IMR-90 (cell line): Measurements from ENCODE around the gene MRFAP1L1. TPM values are rescaled to one million over a fixed set of nuclear protein-coding genes. Genes with fewer than 3 reads are reported as not detected.

Source experiments
- ATAC-seq: fragments of 200-7000 bp; cut with Tn5 transposase; 2 replicates; pipeline ENCODE4 v1.9.1; 2020; ENCODE audit warnings: low read depth, mild to moderate bottlenecking, moderate library complexity
- BruUV-seq: library from RNA; stranded (reverse); fragments of 400-500 nt; replicated peaks from 2 replicates; lab custom pipeline; 2021; lab: Mats Ljungman, UMichigan
- CTCF ChIA-PET: fragments of 300-600 bp; formaldehyde crosslinking; extraction: SDS; loops from one replicate; lab custom pipeline; 2021; ENCODE audit warnings: antibody characterized with exemption; lab: Yijun Ruan, JAX
- POLR2A ChIA-PET: fragments of 300-600 bp; sonication (Branson Sonifier 250); formaldehyde crosslinking; loops from one replicate; lab custom pipeline; 2022; ENCODE audit warnings: antibody characterized with exemption; ENCODE audit not compliant: unreplicated experiment; lab: Charles Lee
- DNase-seq: peaks from one replicate; pipeline ENCODE4 v3.0.0; 2013
- H2AFZ ChIP-seq: replicated peaks from 2 replicates; pipeline ENCODE3; 2013; ENCODE audit warnings: low read length, mild to moderate bottlenecking; ENCODE audit not compliant: poor library complexity
- H2AK5ac ChIP-seq: 2 replicates; pipeline ENCODE4 v1.6.1; 2013; ENCODE audit warnings: low read depth, low read length, inconsistent platforms
- H2AK9ac ChIP-seq: replicated peaks from 2 replicates; pipeline ENCODE3; 2013; ENCODE audit warnings: mild to moderate bottlenecking, low read depth, low read length, moderate library complexity; ENCODE audit not compliant: poor library complexity
- H2BK120ac ChIP-seq: 2 replicates; pipeline ENCODE4 v1.6.1; 2013; ENCODE audit warnings: low read depth, low read length, inconsistent platforms
- H2BK15ac ChIP-seq: 3 replicates; pipeline ENCODE4 v1.6.1; 2013; ENCODE audit warnings: low read depth, low read length, inconsistent platforms
- H2BK20ac ChIP-seq: 2 replicates; pipeline ENCODE4 v1.6.1; 2013; ENCODE audit warnings: low read depth, mild to moderate bottlenecking, inconsistent platforms, low read length, moderate library complexity
- H2BK5ac ChIP-seq: 2 replicates; pipeline ENCODE4 v1.6.1; 2013; ENCODE audit warnings: mild to moderate bottlenecking, low read depth, low read length, inconsistent platforms; ENCODE audit not compliant: poor library complexity, severe bottlenecking
- H3K14ac ChIP-seq: replicated peaks from 2 replicates; pipeline ENCODE4 v1.6.1; 2013; ENCODE audit warnings: low read depth, low read length, inconsistent platforms
- H3K18ac ChIP-seq: 2 replicates; pipeline ENCODE4 v1.6.1; 2013; ENCODE audit warnings: low read depth, low read length, control low read depth
- H3K23ac ChIP-seq: 2 replicates; pipeline ENCODE4 v1.6.1; 2013; ENCODE audit warnings: low read depth, low read length, inconsistent platforms
- H3K27ac ChIP-seq: 2 replicates; pipeline ENCODE4 v1.5.1; 2013; ENCODE audit warnings: mild to moderate bottlenecking, control low read depth, low read length; ENCODE audit not compliant: insufficient read depth
- H3K27me3 ChIP-seq: 2 replicates; pipeline ENCODE4 v1.6.1; 2013; ENCODE audit warnings: low read length; ENCODE audit not compliant: control insufficient read depth, insufficient read depth
- H3K36me3 ChIP-seq: 2 replicates; pipeline ENCODE4 v1.6.1; 2013; ENCODE audit warnings: low read length, mixed read lengths; ENCODE audit not compliant: control insufficient read depth, insufficient read depth
- H3K4ac ChIP-seq: 2 replicates; pipeline ENCODE4 v1.6.1; 2013; ENCODE audit warnings: low read depth, low read length, inconsistent platforms
- H3K4me1 ChIP-seq: 2 replicates; pipeline ENCODE4 v1.6.1; 2013; ENCODE audit warnings: low read length, mixed read lengths; ENCODE audit not compliant: control insufficient read depth, insufficient read depth
- H3K4me2 ChIP-seq: 2 replicates; pipeline ENCODE4 v1.6.1; 2013; ENCODE audit warnings: low read depth, mild to moderate bottlenecking, control low read depth, low read length, moderate library complexity
- H3K4me3 ChIP-seq: 2 replicates; pipeline ENCODE4 v1.5.1; 2013; ENCODE audit warnings: low read depth, mild to moderate bottlenecking, control low read depth, low read length, moderate library complexity; ENCODE audit not compliant: insufficient read depth
- H3K56ac ChIP-seq: 2 replicates; pipeline ENCODE4 v1.6.1; 2013; ENCODE audit warnings: low read length, inconsistent platforms; ENCODE audit not compliant: insufficient read depth; ENCODE audit errors: extremely low read depth
- H3K79me1 ChIP-seq, 2 experiments: 2 replicates each; pipeline ENCODE4 v1.6.1; 2013; ENCODE audit warnings: low read length in 2 of 2, inconsistent platforms in 1 of 2, low read depth in 1 of 2
- H3K9ac ChIP-seq: 2 replicates; pipeline ENCODE4 v1.6.1; 2013; ENCODE audit warnings: low read depth, low read length, control low read depth
- H3K9me1 ChIP-seq: 2 replicates; pipeline ENCODE4 v1.6.1; 2013; ENCODE audit warnings: low read length, inconsistent platforms; ENCODE audit not compliant: insufficient read depth
- H3K9me3 ChIP-seq: 2 replicates; pipeline ENCODE4 v1.6.1; 2013; ENCODE audit warnings: low read length; ENCODE audit not compliant: control insufficient read depth, insufficient read depth
- H4K20me1 ChIP-seq: 2 replicates; pipeline ENCODE4 v1.6.1; 2013; ENCODE audit warnings: low read length, inconsistent platforms; ENCODE audit not compliant: insufficient read depth
- H4K5ac ChIP-seq: 2 replicates; pipeline ENCODE4 v1.6.1; 2013; ENCODE audit warnings: mild to moderate bottlenecking, low read depth, low read length, control low read depth
- H4K8ac ChIP-seq, 2 experiments: 2 replicates each; pipeline ENCODE4 v1.6.1; 2013; ENCODE audit warnings: low read depth in 2 of 2, low read length in 2 of 2, control low read depth in 1 of 2, inconsistent platforms in 1 of 2
- H4K91ac ChIP-seq: 2 replicates; pipeline ENCODE4 v1.6.1; 2013; ENCODE audit warnings: low read depth, low read length, inconsistent platforms; ENCODE audit not compliant: insufficient read depth
- BHLHE40 ChIP-seq: fragments of 150-350 bp; IDR thresholded peaks from 2 replicates; pipeline ENCODE4 v1.6.1; 2016; ENCODE audit warnings: mild to moderate bottlenecking, low read depth, low read length
- CHD1 ChIP-seq: IDR thresholded peaks from 2 replicates; pipeline ENCODE4 v1.6.1; 2012; ENCODE audit warnings: low read depth, low read length, improper control_type of control experiment
- FOS ChIP-seq: fragments of 150-350 bp; IDR thresholded peaks from 2 replicates; pipeline ENCODE4 v1.6.1; 2016; ENCODE audit warnings: low read depth, low read length
- MAZ ChIP-seq: IDR thresholded peaks from 2 replicates; pipeline ENCODE4 v1.6.1; 2012; ENCODE audit warnings: low read depth, mild to moderate bottlenecking, low read length, improper control_type of control experiment, moderate library complexity, borderline replicate concordance
- MXI1 ChIP-seq: IDR thresholded peaks from 2 replicates; pipeline ENCODE4 v1.6.1; 2012; ENCODE audit warnings: low read depth, mild to moderate bottlenecking, low read length, moderate library complexity, borderline replicate concordance
- POLR2A ChIP-seq: IDR thresholded peaks from 2 replicates; pipeline ENCODE4 v1.6.1; 2012; ENCODE audit warnings: mild to moderate bottlenecking, low read depth, low read length
- RFX5 ChIP-seq: IDR thresholded peaks from 2 replicates; pipeline ENCODE4 v1.8.0; 2012; ENCODE audit warnings: low read depth, mild to moderate bottlenecking, low read length, moderate library complexity
- SMC3 ChIP-seq: fragments of 150-350 bp; IDR thresholded peaks from 2 replicates; pipeline ENCODE4 v1.6.1; 2016; ENCODE audit warnings: low read depth, mild to moderate bottlenecking, antibody characterized with exemption, low read length, moderate library complexity
- WGBS, 2 experiments: methylation state at CpG; one replicate each; pipeline versions ENCODE4 v1.1.5 to v1.1.7; 2013; ENCODE audit warnings: missing lambda C conversion rate in 2 of 2; ENCODE audit not compliant: insufficient read length in 1 of 2; ENCODE audit errors: extremely low coverage in 2 of 2; 5-methylcytosine and 5-hydroxymethylcytosine counted together
- dilution Hi-C: fragments of 300-500 bp; cut with HindIII; formaldehyde crosslinking; loops from one replicate; pipeline ENCODE4 v1.14.3; 2018; ENCODE audit warnings: low sequenced_read_pairs; ENCODE audit not compliant: unreplicated experiment
- in situ Hi-C: fragments of 300-500 bp; cut with MboI; formaldehyde crosslinking; loops from 3 replicates; pipeline ENCODE4 v1.14.3; 2019; ENCODE audit warnings: low sequenced_read_pairs, inconsistent platforms, mixed read lengths
- intact Hi-C: fragments of 100-400 bp; cut with micrococcal nuclease; formaldehyde crosslinking; loops from 2 replicates; pipeline ENCODE4 v1.10.0; 2022
- polyA plus RNA-seq, 3 experiments: library from polyadenylated mRNA; depleted of rRNA; stranded (reverse); fragments of >200 nt; gene quantifications; 2 replicates each; pipeline ENCODE4 v1.2.3, GENCODE V29; 2012; ENCODE audit warnings: low replicate concordance in 1 of 3
- total RNA-seq: library from RNA; depleted of rRNA; stranded (reverse); fragments of >200 nt; gene quantifications from 2 replicates; pipeline ENCODE4 v1.2.3, GENCODE V29; 2012
- TF ChIP-seq, protein P1 (sequence below): fragments of 150-350 bp; IDR thresholded peaks from 2 replicates; pipeline ENCODE4 v1.6.1; 2017; ENCODE audit warnings: mild to moderate bottlenecking, antibody characterized with exemption, low read length, low read depth
- TF ChIP-seq, protein P2 (sequence below): conservative IDR thresholded peaks from 2 replicates; pipeline ENCODE4 v1.5.1; 2012; ENCODE audit warnings: mild to moderate bottlenecking, low read depth, low read length, improper control_type of control experiment

MRFAP1L1 gene
- total and polyA plus RNA-seq, 2 of the 4 experiments (the other 2 are of a cell fraction): 31.7 to 47.0 TPM

DNA sequence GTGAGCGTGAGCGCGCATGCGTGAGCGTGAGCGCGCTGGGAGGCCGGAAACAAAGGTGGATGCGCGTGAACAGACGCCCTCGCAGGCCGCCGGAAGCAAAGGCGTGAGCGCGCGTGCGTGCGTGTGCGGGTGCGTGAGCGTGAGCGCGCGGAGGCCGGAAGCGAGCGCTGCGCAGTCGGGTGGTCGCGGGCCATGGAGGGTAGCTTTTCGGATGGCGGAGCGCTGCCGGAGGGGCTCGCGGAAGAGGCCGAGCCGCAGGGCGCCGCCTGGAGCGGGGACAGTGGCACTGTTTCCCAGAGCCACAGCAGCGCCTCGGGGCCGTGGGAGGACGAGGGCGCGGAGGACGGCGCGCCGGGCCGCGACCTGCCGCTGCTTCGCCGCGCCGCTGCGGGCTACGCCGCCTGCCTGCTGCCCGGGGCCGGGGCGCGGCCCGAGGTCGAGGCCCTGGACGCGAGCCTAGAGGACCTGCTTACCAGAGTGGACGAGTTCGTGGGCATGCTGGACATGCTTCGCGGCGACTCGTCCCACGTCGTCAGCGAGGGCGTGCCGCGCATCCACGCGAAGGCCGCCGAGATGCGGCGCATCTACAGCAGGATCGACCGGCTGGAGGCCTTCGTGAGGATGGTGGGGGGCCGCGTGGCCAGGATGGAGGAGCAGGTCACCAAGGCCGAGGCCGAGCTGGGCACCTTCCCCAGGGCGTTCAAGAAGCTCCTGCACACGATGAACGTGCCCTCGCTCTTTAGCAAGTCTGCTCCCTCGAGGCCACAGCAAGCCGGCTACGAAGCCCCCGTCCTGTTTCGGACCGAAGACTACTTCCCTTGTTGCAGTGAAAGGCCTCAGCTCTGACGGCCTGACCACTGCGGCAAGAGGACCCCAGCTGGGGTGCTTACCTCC lies 6.6 kb upstream of the MRFAP1L1 start, which contains the start of gene BLOC1S4:
Gene BLOC1S4 (plus strand): TSS at position 157 of the 894 bp plus-strand sequence. CDS start 36 bp downstream, at position 193.
- Histone ChIP-seq H3K4me1 (no peaks in the 10 kb centered on the region), H2AK5ac (peak within 1 kb of the TSS; percentile 74), H2BK15ac (peak within 1 kb of the TSS; percentile 4; the same call in 1 of the 3 replicates), H2BK120ac (no peak within 1 kb of the TSS), H2BK20ac (no peak within 1 kb of the TSS), H4K8ac (peak within 1 kb of the TSS; percentile 87 to 95), H3K14ac (peak within 1 kb of the TSS; percentile 90), H3K9me1 (no peaks in the 10 kb centered on the region), H3K36me3 (no peaks in the 10 kb centered on the region), H3K79me1 (peaks cover 0 to 19% of the 10 kb centered on the region in 2 experiments; a peak in 2 of 4 replicates), H4K91ac (peak within 1 kb of the TSS; percentile 62; the same call in 1 of the 2 replicates), H4K20me1 (peaks cover 6% of the 10 kb centered on the region; the same call in 1 of the 2 replicates), H3K23ac (peak within 1 kb of the TSS; percentile 68), H3K27ac (peak within 1 kb of the TSS; percentile 88), H3K9me3 (no peaks in the 10 kb centered on the region), H2AK9ac (peak within 1 kb of the TSS; percentile 95), H3K18ac (peak within 1 kb of the TSS; percentile 21), H3K4me2 (peak within 1 kb of the TSS; percentile 99), H3K4ac (peak within 1 kb of the TSS; percentile 79), H2AFZ (peak within 1 kb of the TSS; percentile 94), H3K27me3 (no peaks in the 10 kb centered on the region), H3K9ac (peak within 1 kb of the TSS; percentile 89), H3K4me3 (peak within 1 kb of the TSS; percentile 87), H4K5ac (peak within 1 kb of the TSS; percentile 79), H2BK5ac (peak within 1 kb of the TSS; percentile 79), H3K56ac (peak within 1 kb of the TSS; percentile 47)
- 1% methylated on average over 67 of the region's 109 CpGs; no CpG with 5 or more reads in 1 of the 2 experiments for WGBS, 2 experiments
- no TSS peak for BruUV-seq
- POLR2A ChIA-PET: interaction anchor here (0.7 to 1.2 kb wide), 2 partner anchors 43 to 188 kb away, joined by 4 to 5 read pairs; a partner anchor contains a TSS
- dilution Hi-C loops: no loop called here
- DNase-seq (peak; percentile 92), ATAC-seq (peak; percentile 83)
- in situ Hi-C loops: no loop called here
- CTCF ChIA-PET: interaction anchor here (0.9 to 1.2 kb wide), 2 partner anchors 12 to 354 kb away, joined by 3 read pairs; no protein-coding TSS in a partner anchor
- intact Hi-C loops: loop anchor here (2.0 kb wide), 1 partner anchor 75 kb away; the partner anchor contains the start of gene MRFAP1
- peak; percentile 53; the same call in 1 of the 2 replicates for TF ChIP-seq BHLHE40
- TF ChIP-seq MAZ: no peak
- TF ChIP-seq RFX5: no peak
- TF ChIP-seq, protein P1, sequence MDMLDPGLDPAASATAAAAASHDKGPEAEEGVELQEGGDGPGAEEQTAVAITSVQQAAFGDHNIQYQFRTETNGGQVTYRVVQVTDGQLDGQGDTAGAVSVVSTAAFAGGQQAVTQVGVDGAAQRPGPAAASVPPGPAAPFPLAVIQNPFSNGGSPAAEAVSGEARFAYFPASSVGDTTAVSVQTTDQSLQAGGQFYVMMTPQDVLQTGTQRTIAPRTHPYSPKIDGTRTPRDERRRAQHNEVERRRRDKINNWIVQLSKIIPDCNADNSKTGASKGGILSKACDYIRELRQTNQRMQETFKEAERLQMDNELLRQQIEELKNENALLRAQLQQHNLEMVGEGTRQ: no peak
- peak; percentile 15; the same call in 1 of the 2 replicates for TF ChIP-seq SMC3
- no peak for TF ChIP-seq FOS
- peak; percentile 64; the same call in 1 of the 2 replicates for TF ChIP-seq CHD1
- TF ChIP-seq MXI1: 0 out of 2 replicates have a peak, but pooled peaks have one; percentile 30
- TF ChIP-seq, protein P2, sequence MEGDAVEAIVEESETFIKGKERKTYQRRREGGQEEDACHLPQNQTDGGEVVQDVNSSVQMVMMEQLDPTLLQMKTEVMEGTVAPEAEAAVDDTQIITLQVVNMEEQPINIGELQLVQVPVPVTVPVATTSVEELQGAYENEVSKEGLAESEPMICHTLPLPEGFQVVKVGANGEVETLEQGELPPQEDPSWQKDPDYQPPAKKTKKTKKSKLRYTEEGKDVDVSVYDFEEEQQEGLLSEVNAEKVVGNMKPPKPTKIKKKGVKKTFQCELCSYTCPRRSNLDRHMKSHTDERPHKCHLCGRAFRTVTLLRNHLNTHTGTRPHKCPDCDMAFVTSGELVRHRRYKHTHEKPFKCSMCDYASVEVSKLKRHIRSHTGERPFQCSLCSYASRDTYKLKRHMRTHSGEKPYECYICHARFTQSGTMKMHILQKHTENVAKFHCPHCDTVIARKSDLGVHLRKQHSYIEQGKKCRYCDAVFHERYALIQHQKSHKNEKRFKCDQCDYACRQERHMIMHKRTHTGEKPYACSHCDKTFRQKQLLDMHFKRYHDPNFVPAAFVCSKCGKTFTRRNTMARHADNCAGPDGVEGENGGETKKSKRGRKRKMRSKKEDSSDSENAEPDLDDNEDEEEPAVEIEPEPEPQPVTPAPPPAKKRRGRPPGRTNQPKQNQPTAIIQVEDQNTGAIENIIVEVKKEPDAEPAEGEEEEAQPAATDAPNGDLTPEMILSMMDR: 0 out of 2 replicates have a peak, but pooled peaks have one; percentile 14
- peak; percentile 66; the same call in 1 of the 2 replicates for TF ChIP-seq POLR2A
